Measurements from ENCODE around the gene CARTPT.

DNA sequence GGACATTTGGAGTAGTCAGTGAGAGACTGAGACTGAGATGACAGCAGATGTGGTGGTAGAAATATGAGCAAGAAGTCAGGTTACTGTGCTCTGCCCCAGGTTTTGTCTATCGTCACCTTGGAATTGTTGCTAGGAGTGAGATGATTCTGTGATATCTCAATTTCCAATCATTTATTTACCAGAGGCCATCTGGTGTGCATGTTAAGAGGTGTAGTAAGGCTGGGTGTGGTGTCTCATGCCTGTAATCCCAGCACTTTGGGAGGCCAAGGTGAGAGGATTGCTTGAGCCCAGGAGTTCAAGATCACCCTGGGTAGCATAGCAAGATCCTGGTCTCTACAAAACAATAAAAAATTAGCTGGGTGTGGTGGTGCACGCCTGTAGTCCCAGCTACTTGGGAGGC is 38.6 kb upstream of the CARTPT start:
- TF ChIP-seq CTCF (IDR thresholded peaks at IDR 0.05), result no peak
- no peak for TF ChIP-seq POLR2A (IDR thresholded peaks at IDR 0.05)
- no peak for TF ChIP-seq POLR2AphosphoS5 (IDR thresholded peaks at IDR 0.05; ENCODE audit: insufficient read depth in 1 of 2, low read depth in 1 of 2)
